Measurements from ENCODE around the gene NOS1AP.

Gene NOS1AP

DNA sequence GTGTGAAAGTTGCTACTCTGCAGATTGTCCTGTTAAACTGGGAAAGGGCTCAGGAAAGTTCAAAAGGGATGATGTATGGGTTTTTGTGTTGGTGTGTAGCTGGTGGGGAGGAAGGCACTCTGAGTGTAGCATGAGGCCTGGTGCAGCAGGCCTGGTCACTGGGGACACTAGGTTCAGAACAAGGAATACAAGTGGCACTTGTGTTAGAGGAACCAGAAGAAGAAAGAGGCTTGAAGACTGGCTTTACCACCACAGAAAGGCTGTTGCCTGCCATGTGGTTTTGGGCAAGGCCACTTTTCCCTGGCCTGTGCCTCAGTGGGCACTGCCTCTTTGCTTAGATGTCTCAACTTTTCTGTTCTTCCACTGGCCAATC is 122.8 kb downstream of the NOS1AP start:
- H3K27me3 ChIP-seq (ENCODE audit: insufficient read depth, low read length, poor library complexity, severe bottlenecking): no peaks in the 10 kb centered on the region
- TF ChIP-seq, protein P1, sequence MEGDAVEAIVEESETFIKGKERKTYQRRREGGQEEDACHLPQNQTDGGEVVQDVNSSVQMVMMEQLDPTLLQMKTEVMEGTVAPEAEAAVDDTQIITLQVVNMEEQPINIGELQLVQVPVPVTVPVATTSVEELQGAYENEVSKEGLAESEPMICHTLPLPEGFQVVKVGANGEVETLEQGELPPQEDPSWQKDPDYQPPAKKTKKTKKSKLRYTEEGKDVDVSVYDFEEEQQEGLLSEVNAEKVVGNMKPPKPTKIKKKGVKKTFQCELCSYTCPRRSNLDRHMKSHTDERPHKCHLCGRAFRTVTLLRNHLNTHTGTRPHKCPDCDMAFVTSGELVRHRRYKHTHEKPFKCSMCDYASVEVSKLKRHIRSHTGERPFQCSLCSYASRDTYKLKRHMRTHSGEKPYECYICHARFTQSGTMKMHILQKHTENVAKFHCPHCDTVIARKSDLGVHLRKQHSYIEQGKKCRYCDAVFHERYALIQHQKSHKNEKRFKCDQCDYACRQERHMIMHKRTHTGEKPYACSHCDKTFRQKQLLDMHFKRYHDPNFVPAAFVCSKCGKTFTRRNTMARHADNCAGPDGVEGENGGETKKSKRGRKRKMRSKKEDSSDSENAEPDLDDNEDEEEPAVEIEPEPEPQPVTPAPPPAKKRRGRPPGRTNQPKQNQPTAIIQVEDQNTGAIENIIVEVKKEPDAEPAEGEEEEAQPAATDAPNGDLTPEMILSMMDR (conservative IDR thresholded peaks at IDR 0.05; ENCODE audit: low read length): no peak
- TF ChIP-seq EZH2phosphoT487 (IDR thresholded peaks at IDR 0.05; ENCODE audit: borderline replicate concordance): no peak
- H3K9ac ChIP-seq (ENCODE audit: low read depth, low read length, poor library complexity, severe bottlenecking): no peak overlapping the region
- H3K4me3 ChIP-seq (ENCODE audit: low read length, poor library complexity, severe bottlenecking): no peak overlapping the region
- no peaks in the 10 kb centered on the region for H3K36me3 ChIP-seq (ENCODE audit: insufficient read depth, low read length)
- H2AFZ ChIP-seq (ENCODE audit: low read length): no peak overlapping the region
- no peak overlapping the region for H3K4me2 ChIP-seq (ENCODE audit: low read depth, low read length, poor library complexity, severe bottlenecking)
- H3K9me2 ChIP-seq (replicated peaks; ENCODE audit: low read depth, low read length): no peaks in the 10 kb centered on the region
- H3K79me2 ChIP-seq (ENCODE audit: insufficient read depth, low read length): no peaks in the 10 kb centered on the region
- H3K9me3 ChIP-seq (ENCODE audit: insufficient read depth, low read depth, low read length): no peaks in the 10 kb centered on the region
- no peaks in the 10 kb centered on the region for H3F3A ChIP-seq (ENCODE audit: low read depth)
- H3K4me1 ChIP-seq (ENCODE audit: insufficient read depth, low read length, poor library complexity, severe bottlenecking): peaks cover 11% of the 10 kb centered on the region
- no peaks in the 10 kb centered on the region for H4K20me1 ChIP-seq (ENCODE audit: insufficient read depth, low read length, poor library complexity, severe bottlenecking)

DNA sequence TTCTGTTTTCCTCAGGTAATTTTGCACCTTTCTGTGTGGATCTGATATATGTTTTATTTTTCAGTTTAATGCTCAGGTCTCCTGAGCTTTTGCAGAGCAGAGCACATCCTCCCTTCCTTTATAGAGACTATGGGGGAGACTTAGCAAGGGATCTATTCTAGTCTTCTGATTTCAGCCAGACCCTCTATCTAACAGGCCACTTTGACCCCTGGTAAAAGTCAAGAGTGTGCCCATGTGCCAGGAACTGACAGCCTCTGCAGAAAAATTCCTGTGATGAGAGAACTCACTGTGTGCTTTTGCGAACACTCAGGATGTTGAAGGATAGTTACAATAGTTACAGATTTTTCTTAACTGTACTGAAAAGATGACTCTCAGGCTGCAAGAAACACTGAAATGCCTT is 123.3 kb downstream of the NOS1AP start:
- Histone ChIP-seq H3K9me2 (replicated peaks; ENCODE audit: low read depth, low read length) (no peaks in the 10 kb centered on the region), H3K4me2 (ENCODE audit: low read depth, low read length, poor library complexity, severe bottlenecking) (no peak overlapping the region), H3K4me3 (ENCODE audit: low read length, poor library complexity, severe bottlenecking) (no peak overlapping the region), H3F3A (ENCODE audit: low read depth) (no peaks in the 10 kb centered on the region), H3K79me2 (ENCODE audit: insufficient read depth, low read length) (no peaks in the 10 kb centered on the region), H4K20me1 (ENCODE audit: insufficient read depth, low read length, poor library complexity, severe bottlenecking) (no peaks in the 10 kb centered on the region), H3K27me3 (ENCODE audit: insufficient read depth, low read length, poor library complexity, severe bottlenecking) (no peaks in the 10 kb centered on the region), H3K4me1 (ENCODE audit: insufficient read depth, low read length, poor library complexity, severe bottlenecking) (peaks cover 6% of the 10 kb centered on the region), H2AFZ (ENCODE audit: low read length) (no peak overlapping the region), H3K9ac (ENCODE audit: low read depth, low read length, poor library complexity, severe bottlenecking) (no peak overlapping the region), H3K9me3 (ENCODE audit: insufficient read depth, low read depth, low read length) (no peaks in the 10 kb centered on the region), H3K36me3 (ENCODE audit: insufficient read depth, low read length) (no peaks in the 10 kb centered on the region)
- TF ChIP-seq, protein P1 (conservative IDR thresholded peaks at IDR 0.05; ENCODE audit: low read length): no peak
- no peak for TF ChIP-seq EZH2phosphoT487 (IDR thresholded peaks at IDR 0.05; ENCODE audit: borderline replicate concordance)

DNA sequence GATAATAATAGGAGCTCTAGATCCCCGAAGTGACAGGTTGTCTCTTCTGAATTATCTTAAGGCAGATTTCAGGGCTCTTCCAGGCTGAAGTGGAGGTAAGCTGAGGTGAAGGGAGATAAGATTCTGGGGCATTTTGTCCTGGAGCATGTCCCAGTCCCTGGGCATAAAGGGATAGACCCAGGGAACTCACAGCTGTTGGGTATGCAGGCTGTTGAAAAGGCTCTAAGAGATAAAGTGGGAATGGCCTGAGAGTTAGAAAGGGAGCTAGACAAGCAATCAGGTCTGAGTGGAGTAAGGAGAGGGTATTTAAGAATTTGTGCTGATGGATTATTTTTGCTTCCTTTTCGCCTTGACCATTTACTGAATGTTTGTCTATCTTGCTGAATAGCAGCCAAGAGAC is 123.7 kb downstream of the NOS1AP start:
- Histone ChIP-seq H3K4me3 (ENCODE audit: low read length, poor library complexity, severe bottlenecking) (no peak overlapping the region), H4K20me1 (ENCODE audit: insufficient read depth, low read length, poor library complexity, severe bottlenecking) (no peaks in the 10 kb centered on the region), H3K27me3 (ENCODE audit: insufficient read depth, low read length, poor library complexity, severe bottlenecking) (no peaks in the 10 kb centered on the region), H3K4me1 (ENCODE audit: insufficient read depth, low read length, poor library complexity, severe bottlenecking) (peaks cover 4% of the 10 kb centered on the region), H3K9me3 (ENCODE audit: insufficient read depth, low read depth, low read length) (no peaks in the 10 kb centered on the region), H2AFZ (ENCODE audit: low read length) (no peak overlapping the region), H3K79me2 (ENCODE audit: insufficient read depth, low read length) (no peaks in the 10 kb centered on the region), H3K4me2 (ENCODE audit: low read depth, low read length, poor library complexity, severe bottlenecking) (no peak overlapping the region), H3K9me2 (replicated peaks; ENCODE audit: low read depth, low read length) (no peaks in the 10 kb centered on the region), H3K36me3 (ENCODE audit: insufficient read depth, low read length) (no peaks in the 10 kb centered on the region), H3F3A (ENCODE audit: low read depth) (no peaks in the 10 kb centered on the region), H3K9ac (ENCODE audit: low read depth, low read length, poor library complexity, severe bottlenecking) (no peak overlapping the region)
- TF ChIP-seq, protein P1 (conservative IDR thresholded peaks at IDR 0.05; ENCODE audit: low read length): no peak
- no peak for TF ChIP-seq EZH2phosphoT487 (IDR thresholded peaks at IDR 0.05; ENCODE audit: borderline replicate concordance)
